PC-3 (cell line): Measurements from ENCODE around the gene GXYLT2.

ENCODE experiments used
- EZH2 ChIP-seq: fragments of 300-600 bp; sonication (generic); IDR thresholded peaks from one replicate; pipeline ENCODE4 v1.6.1; 2017; ENCODE audit warnings: antibody characterized with exemption, mild to moderate bottlenecking, low read length; ENCODE audit not compliant: unreplicated experiment
- EZH2phosphoT487 ChIP-seq: fragments of 300-600 bp; sonication (generic); IDR thresholded peaks from 2 replicates; pipeline ENCODE4 v1.6.1; 2018; ENCODE audit warnings: mild to moderate bottlenecking, antibody characterized with exemption, low read length, borderline replicate concordance
- TF ChIP-seq, protein P1 (sequence below): fragments of 300-600 bp; sonication (generic); conservative IDR thresholded peaks from 2 replicates; pipeline ENCODE4 v1.5.1; 2017; ENCODE audit warnings: antibody characterized with exemption, low read depth, mild to moderate bottlenecking, low read length

DNA sequence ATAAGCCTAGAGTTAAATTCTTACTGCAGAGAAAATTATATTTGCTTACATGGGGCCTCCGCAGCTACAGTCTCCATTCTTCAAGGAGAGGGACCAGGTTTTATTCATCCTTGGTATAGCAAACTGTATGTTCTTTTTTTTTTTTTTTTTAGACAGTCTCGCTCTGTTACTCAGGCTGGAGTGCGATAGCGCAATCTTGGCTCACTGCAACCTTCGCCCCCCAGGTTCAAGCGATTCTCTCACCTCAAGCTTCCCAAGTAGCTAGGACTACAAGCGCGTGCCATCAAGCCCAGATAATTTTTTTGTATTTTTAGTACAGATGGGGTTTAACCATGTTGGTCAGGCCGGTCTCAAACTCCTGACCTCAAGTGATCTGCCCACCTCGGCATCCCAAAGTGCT, 41.7 kb upstream of the GXYLT2 start:
- no peak for TF ChIP-seq EZH2phosphoT487
- TF ChIP-seq, protein P1, sequence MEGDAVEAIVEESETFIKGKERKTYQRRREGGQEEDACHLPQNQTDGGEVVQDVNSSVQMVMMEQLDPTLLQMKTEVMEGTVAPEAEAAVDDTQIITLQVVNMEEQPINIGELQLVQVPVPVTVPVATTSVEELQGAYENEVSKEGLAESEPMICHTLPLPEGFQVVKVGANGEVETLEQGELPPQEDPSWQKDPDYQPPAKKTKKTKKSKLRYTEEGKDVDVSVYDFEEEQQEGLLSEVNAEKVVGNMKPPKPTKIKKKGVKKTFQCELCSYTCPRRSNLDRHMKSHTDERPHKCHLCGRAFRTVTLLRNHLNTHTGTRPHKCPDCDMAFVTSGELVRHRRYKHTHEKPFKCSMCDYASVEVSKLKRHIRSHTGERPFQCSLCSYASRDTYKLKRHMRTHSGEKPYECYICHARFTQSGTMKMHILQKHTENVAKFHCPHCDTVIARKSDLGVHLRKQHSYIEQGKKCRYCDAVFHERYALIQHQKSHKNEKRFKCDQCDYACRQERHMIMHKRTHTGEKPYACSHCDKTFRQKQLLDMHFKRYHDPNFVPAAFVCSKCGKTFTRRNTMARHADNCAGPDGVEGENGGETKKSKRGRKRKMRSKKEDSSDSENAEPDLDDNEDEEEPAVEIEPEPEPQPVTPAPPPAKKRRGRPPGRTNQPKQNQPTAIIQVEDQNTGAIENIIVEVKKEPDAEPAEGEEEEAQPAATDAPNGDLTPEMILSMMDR, result no peak
- no peak for TF ChIP-seq EZH2
